Cardiac muscle cell (in vitro differentiated cells and primary cell): ENCODE data around the gene RPS4Y1. TPM values are rescaled to one million over a fixed set of nuclear protein-coding genes. Genes with fewer than 3 reads are reported as not detected.
A peak's percentile ranks its signal among the peaks of the same experiment; 100 is the strongest.
"Not testable (repeated sequence)": the region's sequence is repeated elsewhere in the genome, so short reads cannot be mapped to it uniquely, and the experiment has no call there.

ENCODE experiments used
- DNase-seq, 2 donors: peaks; one replicate each; pipeline versions ENCODE4 v3.0.0 to v3.0.0-alpha.2; 2010 to 2017; ENCODE audit warnings: low read depth in 1 of 2, low spot score in 1 of 2
- H3K27ac ChIP-seq: fragments of 200-600 bp; sonication (generic); 2 replicates; pipeline ENCODE4 v1.5.1; 2016
- H3K27me3 ChIP-seq: fragments of 200-600 bp; sonication (generic); 2 replicates; pipeline ENCODE4 v1.6.0; 2016; ENCODE audit warnings: control low read depth
- H3K36me3 ChIP-seq: fragments of 200-600 bp; sonication (generic); 2 replicates; pipeline ENCODE4 v1.5.1; 2016; ENCODE audit warnings: control low read depth
- H3K4me1 ChIP-seq: fragments of 200-600 bp; sonication (generic); 2 replicates; pipeline ENCODE4 v1.8.1; 2017; ENCODE audit warnings: low read depth, mild to moderate bottlenecking, mixed run types
- H3K4me3 ChIP-seq: fragments of 200-600 bp; sonication (generic); 2 replicates; pipeline ENCODE4 v1.5.1; 2016; ENCODE audit warnings: mild to moderate bottlenecking
- H3K9me3 ChIP-seq: fragments of 200-600 bp; sonication (generic); 2 replicates; pipeline ENCODE4 v1.5.1; 2017; ENCODE audit warnings: low read depth, mild to moderate bottlenecking, control low read depth
- polyA plus RNA-seq: library from polyadenylated mRNA; unstranded; fragments of >200 nt; fragmentation: Nextera tagmentation; extraction: Ambion mirVana; gene quantifications from 2 replicates; pipeline ENCODE4 v1.2.1, GENCODE V29; 2016
- total RNA-seq: library from RNA; depleted of rRNA; stranded (reverse); fragments of >200 nt; gene quantifications from 2 replicates; pipeline ENCODE4 v1.2.3, GENCODE V29; 2016
- TF ChIP-seq, protein P1 (sequence below): IDR thresholded peaks from 2 replicates; pipeline ENCODE4 v1.5.1; 2012; ENCODE audit warnings: low read depth, mild to moderate bottlenecking, low read length

Gene RPS4Y1
- total and polyA plus RNA-seq, 2 experiments from 2014 or later: not detected

- peak in 1 of 2 donors; percentile 59 for DNase-seq
- no peaks in the 10 kb centered on the region for H3K9me3 ChIP-seq
- H3K4me3 ChIP-seq: no peak overlapping the region
- H3K4me1 ChIP-seq: no peaks in the 10 kb centered on the region
- no peaks in the 10 kb centered on the region for H3K27me3 ChIP-seq
- no peak overlapping the region for H3K27ac ChIP-seq
- TF ChIP-seq, protein P1, sequence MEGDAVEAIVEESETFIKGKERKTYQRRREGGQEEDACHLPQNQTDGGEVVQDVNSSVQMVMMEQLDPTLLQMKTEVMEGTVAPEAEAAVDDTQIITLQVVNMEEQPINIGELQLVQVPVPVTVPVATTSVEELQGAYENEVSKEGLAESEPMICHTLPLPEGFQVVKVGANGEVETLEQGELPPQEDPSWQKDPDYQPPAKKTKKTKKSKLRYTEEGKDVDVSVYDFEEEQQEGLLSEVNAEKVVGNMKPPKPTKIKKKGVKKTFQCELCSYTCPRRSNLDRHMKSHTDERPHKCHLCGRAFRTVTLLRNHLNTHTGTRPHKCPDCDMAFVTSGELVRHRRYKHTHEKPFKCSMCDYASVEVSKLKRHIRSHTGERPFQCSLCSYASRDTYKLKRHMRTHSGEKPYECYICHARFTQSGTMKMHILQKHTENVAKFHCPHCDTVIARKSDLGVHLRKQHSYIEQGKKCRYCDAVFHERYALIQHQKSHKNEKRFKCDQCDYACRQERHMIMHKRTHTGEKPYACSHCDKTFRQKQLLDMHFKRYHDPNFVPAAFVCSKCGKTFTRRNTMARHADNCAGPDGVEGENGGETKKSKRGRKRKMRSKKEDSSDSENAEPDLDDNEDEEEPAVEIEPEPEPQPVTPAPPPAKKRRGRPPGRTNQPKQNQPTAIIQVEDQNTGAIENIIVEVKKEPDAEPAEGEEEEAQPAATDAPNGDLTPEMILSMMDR: no peak
- no peaks in the 10 kb centered on the region for H3K36me3 ChIP-seq
These were observed 19.1 kb downstream of the RPS4Y1 start for GRCh38 chrY:2860511-2860910.

DNA sequence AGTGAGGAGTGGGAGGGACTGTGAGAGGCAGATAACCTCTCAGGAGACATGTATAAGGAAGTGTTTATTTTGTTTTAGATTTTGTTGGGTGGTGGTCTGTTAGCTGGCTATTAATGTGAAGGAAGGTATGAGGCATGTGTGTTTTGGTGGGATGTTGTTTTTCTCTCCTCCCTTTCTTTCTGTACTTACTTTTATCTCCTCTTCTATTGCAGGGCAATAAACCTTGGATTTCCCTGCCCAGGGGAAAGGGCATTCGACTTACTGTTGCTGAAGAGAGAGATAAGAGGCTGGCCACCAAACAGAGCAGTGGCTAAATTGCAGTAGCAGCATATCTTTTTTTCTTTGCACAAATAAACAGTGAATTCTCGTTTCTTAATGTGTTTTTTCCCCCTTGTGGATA lies 25.2 kb downstream of the RPS4Y1 start:
- Histone ChIP-seq H3K27me3 (no peaks in the 10 kb centered on the region), H3K36me3 (no peaks in the 10 kb centered on the region), H3K4me1 (no peaks in the 10 kb centered on the region), H3K27ac (no peak overlapping the region), H3K9me3 (no peaks in the 10 kb centered on the region), H3K4me3 (no peak overlapping the region)
- TF ChIP-seq, protein P1: no peak
- no peak for DNase-seq

- TF ChIP-seq, protein P1: no peak
These were observed 26.1 kb downstream of the RPS4Y1 start for GRCh38 chrY:2867469-2867868.

GRCh38 chrY:2868035-2868607 lies 26.7 kb downstream of the RPS4Y1 start:
- H3K27me3 ChIP-seq: no peaks in the 10 kb centered on the region
- no peak for DNase-seq
- no peaks in the 10 kb centered on the region for H3K4me1 ChIP-seq
- TF ChIP-seq, protein P1: no peak
- no peak overlapping the region for H3K4me3 ChIP-seq
- no peaks in the 10 kb centered on the region for H3K9me3 ChIP-seq
- no peak overlapping the region for H3K27ac ChIP-seq
- H3K36me3 ChIP-seq: no peaks in the 10 kb centered on the region

More at GRCh38 chrY:2867469-2867868, 26.1 kb downstream of the RPS4Y1 start:
- no peaks in the 10 kb centered on the region for H3K9me3 ChIP-seq
- H3K27me3 ChIP-seq: no peaks in the 10 kb centered on the region
- H3K4me3 ChIP-seq: no peak overlapping the region
- no peak for DNase-seq
- no peak overlapping the region for H3K27ac ChIP-seq
- H3K4me1 ChIP-seq: no peaks in the 10 kb centered on the region
- no peaks in the 10 kb centered on the region for H3K36me3 ChIP-seq

- not testable (repeated sequence) for H3K9me3 ChIP-seq, DNase-seq
These were observed 30.8 kb downstream of the RPS4Y1 start for GRCh38 chrY:2872234-2872633.

GRCh38 chrY:2874211-2874610 lies 32.8 kb downstream of the RPS4Y1 start:
- H3K4me3 ChIP-seq: no peak overlapping the region
- H3K36me3 ChIP-seq: no peaks in the 10 kb centered on the region
- no peaks in the 10 kb centered on the region for H3K4me1 ChIP-seq
- H3K9me3 ChIP-seq: no peaks in the 10 kb centered on the region
- no peak overlapping the region for H3K27ac ChIP-seq
- TF ChIP-seq, protein P1: no peak
- no peaks in the 10 kb centered on the region for H3K27me3 ChIP-seq
- no peak for DNase-seq

More at GRCh38 chrY:2872234-2872633, 30.8 kb downstream of the RPS4Y1 start:
- not testable (repeated sequence) for H3K4me3 ChIP-seq, H3K27ac ChIP-seq, H3K27me3 ChIP-seq, H3K36me3 ChIP-seq, H3K4me1 ChIP-seq
